OCI-LY1 (cell line): ENCODE data around the gene TROAP.

Experiments used
- CTCF ChIP-seq: fragments of 200-600 bp; sonication (generic), shearing (Covaris generic); IDR thresholded peaks from 2 replicates; pipeline ENCODE4 v1.5.1; 2017; ENCODE audit warnings: mild to moderate bottlenecking, antibody characterized with exemption, low read length, moderate library complexity, mixed read lengths
- EZH2 ChIP-seq: fragments of 200-600 bp; sonication (generic), shearing (Covaris generic); IDR thresholded peaks from 2 replicates; pipeline ENCODE4 v1.8.0; 2017; ENCODE audit warnings: borderline replicate concordance, mixed run types, mild to moderate bottlenecking, antibody characterized with exemption, low read length, moderate library complexity, mixed read lengths

GRCh38 chr12:49288412-49288853, 34.6 kb upstream of the TROAP start:
- TF ChIP-seq CTCF (peak; percentile 97), EZH2 (no peak)
